ENCODE data around the gene MPP4. TPM values are rescaled to one million over a fixed set of nuclear protein-coding genes. Genes with fewer than 3 reads are reported as not detected.

MPP4 gene
- total and polyA plus RNA-seq, 10 of the 15 experiments (the other 5 are each of a cell fraction or from before 2014, with no cell fraction given), result 0.03 to 0.14 (median 0.05) TPM; not detected in 4

- RAD21 ChIA-PET (ENCODE audit: unreplicated experiment), result no interaction called here
- in situ Hi-C loops (cut with MboI) (no loop called here), intact Hi-C loops (cut with micrococcal nuclease; ENCODE audit: unreplicated experiment) (no loop called here)
- SMC1A ChIA-PET (ENCODE audit: uncharacterized antibody, unreplicated experiment), result no interaction called here
- DNase-seq (ENCODE audit: low read depth, low spot score) (no peak), FAIRE-seq (no peak), ATAC-seq (no peak)
- TF ChIP-seq RUNX3 (IDR thresholded peaks at IDR 0.05; ENCODE audit: low read length) (no peak), NFYB (IDR thresholded peaks at IDR 0.05; ENCODE audit: insufficient read depth, low read depth, low read length) (no peak), MEF2A (IDR thresholded peaks at IDR 0.05; ENCODE audit: insufficient read depth, low read depth, low read length) (no peak), PAX5 (IDR thresholded peaks at IDR 0.05; ENCODE audit: borderline replicate concordance, low read depth, low read length) (no peak), RB1 (IDR thresholded peaks at IDR 0.05; ENCODE audit: borderline replicate concordance) (no peak), CHD1 (IDR thresholded peaks at IDR 0.05; ENCODE audit: low read depth, low read length) (no peak), ZNF274 (IDR thresholded peaks at IDR 0.05; ENCODE audit: insufficient read depth, insufficient read length) (no peak), CBX5 (IDR thresholded peaks at IDR 0.05; ENCODE audit: low read depth) (no peak), STAT3 (IDR thresholded peaks at IDR 0.05; ENCODE audit: low read depth, low read length) (no peak), HDAC2 (IDR thresholded peaks at IDR 0.05) (no peak), ZBTB40 (IDR thresholded peaks at IDR 0.05; ENCODE audit: borderline replicate concordance) (no peak), FOXM1 (IDR thresholded peaks at IDR 0.05; ENCODE audit: low read depth, low read length) (no peak)
- POLR2A ChIA-PET, result no interaction called here
- CTCF ChIA-PET, result no interaction called here
- 0% methylated on average over 1 of the region's 1 CpG for WGBS (ENCODE audit: insufficient coverage, insufficient replicate concordance, low lambda C conversion rate, missing lambda C conversion rate)
- no peak overlapping the region for H2AFZ ChIP-seq (ENCODE audit: control insufficient read depth, low read depth, low read length)
- no peak overlapping the region for H3K4me3 ChIP-seq
- H4K20me1 ChIP-seq (ENCODE audit: control insufficient read depth, insufficient read depth), result no peaks in the 10 kb centered on the region
- no peak overlapping the region for H3K27ac ChIP-seq (ENCODE audit: control insufficient read depth, insufficient read depth)
- H3K36me3 ChIP-seq (ENCODE audit: control insufficient read depth in 2 of 2, insufficient read depth in 2 of 2, low read length in 1 of 2), result no peaks in the 10 kb centered on the region
- no peaks in the 10 kb centered on the region for H3K79me2 ChIP-seq (ENCODE audit: control insufficient read depth, insufficient read depth, low read length)
- no peaks in the 10 kb centered on the region for H3K4me1 ChIP-seq (ENCODE audit: control insufficient read depth, insufficient read depth, low read length)
- BruUV-seq (replicated peaks), result no TSS peak
- H3K9me3 ChIP-seq (replicated peaks; ENCODE audit: control insufficient read depth, insufficient read depth, low read length), result no peaks in the 10 kb centered on the region
- no peaks in the 10 kb centered on the region; a peak in 1 of 4 replicates for H3K27me3 ChIP-seq (replicated peaks in 1 of 2; ENCODE audit: control insufficient read depth in 2 of 2, insufficient read depth in 2 of 2, low read length in 1 of 2)
- no peak overlapping the region for H3K9ac ChIP-seq (ENCODE audit: control insufficient read depth, insufficient read depth, low read length)
- H3K4me2 ChIP-seq (ENCODE audit: control insufficient read depth, insufficient read depth), result no peak overlapping the region
These were observed 90.4 kb downstream of the MPP4 start for GRCh38 chr2:201608021-201608420.
